GM23338 (cell line): ENCODE data around the gene FILIP1L. TPM values are rescaled to one million over a fixed set of nuclear protein-coding genes. Genes with fewer than 3 reads are reported as not detected.

Experiments used
- ATAC-seq: fragments of 200-7000 bp; cut with Tn5 transposase; 3 replicates; pipeline ENCODE4 v1.9.1; 2020
- DNase-seq: peaks from one replicate; pipeline ENCODE4 v3.0.0-alpha.2; 2015; ENCODE audit warnings: low spot score
- H2AFZ ChIP-seq: fragments of 200-600 bp; sonication (generic); 2 replicates; pipeline ENCODE4 v1.8.0; 2016; ENCODE audit warnings: antibody characterized with exemption, mild to moderate bottlenecking, moderate library complexity
- H3F3A ChIP-seq: fragments of 200-600 bp; sonication (generic); replicated peaks from 2 replicates; pipeline ENCODE4 v1.8.0; 2017; ENCODE audit warnings: antibody characterized with exemption, mixed run types, low read depth
- H3K27ac ChIP-seq: fragments of 200-600 bp; sonication (generic); 2 replicates; pipeline ENCODE4 v1.6.1; 2016; ENCODE audit warnings: low read depth
- H3K27me3 ChIP-seq: fragments of 200-600 bp; sonication (generic); 2 replicates; pipeline ENCODE4 v1.8.0; 2016; ENCODE audit warnings: mild to moderate bottlenecking, mixed run types, moderate library complexity; ENCODE audit not compliant: insufficient read depth
- H3K36me3 ChIP-seq: fragments of 200-600 bp; sonication (generic); 2 replicates; pipeline ENCODE4 v1.8.0; 2016; ENCODE audit warnings: mild to moderate bottlenecking; ENCODE audit not compliant: insufficient read depth
- H3K4me1 ChIP-seq: fragments of 200-600 bp; sonication (generic); 2 replicates; pipeline ENCODE4 v1.8.0; 2016; ENCODE audit warnings: mild to moderate bottlenecking, moderate library complexity; ENCODE audit not compliant: insufficient read depth
- H3K4me2 ChIP-seq: fragments of 200-600 bp; sonication (generic); 2 replicates; pipeline ENCODE4 v1.7.1; 2017; ENCODE audit warnings: mixed run types
- H3K4me3 ChIP-seq: fragments of 200-600 bp; sonication (generic); 2 replicates; pipeline ENCODE4 v1.6.1; 2016; ENCODE audit warnings: mixed run types
- H3K79me2 ChIP-seq: fragments of 200-600 bp; sonication (generic); replicated peaks from 2 replicates; pipeline ENCODE4 v1.8.0; 2017; ENCODE audit warnings: mild to moderate bottlenecking; ENCODE audit not compliant: insufficient read depth
- H3K9me2 ChIP-seq: fragments of 200-600 bp; sonication (generic); 2 replicates; pipeline ENCODE4 v1.8.0; 2017; ENCODE audit not compliant: insufficient read depth
- H4K20me1 ChIP-seq: fragments of 200-600 bp; sonication (generic); replicated peaks from 2 replicates; pipeline ENCODE4 v1.8.0; 2017; ENCODE audit warnings: mild to moderate bottlenecking; ENCODE audit not compliant: insufficient read depth
- H3K27ac Mint-ChIP-seq: 2 replicates; pipeline ENCODE4 v1.8.0; 2020; ENCODE audit warnings: inconsistent platforms, mild to moderate bottlenecking, moderate library complexity, mixed read lengths
- H3K27me3 Mint-ChIP-seq: 3 replicates; pipeline ENCODE4 v1.8.0; 2022; ENCODE audit warnings: low read depth, mild to moderate bottlenecking, moderate library complexity, mixed read lengths, inconsistent platforms; ENCODE audit not compliant: insufficient read depth, poor library complexity
- H3K36me3 Mint-ChIP-seq: 3 replicates; pipeline ENCODE4 v1.8.0; 2021; ENCODE audit warnings: low read depth, mild to moderate bottlenecking, inconsistent platforms, moderate library complexity, mixed read lengths
- H3K4me1 Mint-ChIP-seq: 3 replicates; pipeline ENCODE4 v1.8.0; 2020; ENCODE audit warnings: mild to moderate bottlenecking, inconsistent platforms, mixed read lengths
- H3K4me3 Mint-ChIP-seq: 3 replicates; pipeline ENCODE4 v1.8.0; 2021; ENCODE audit warnings: moderate library complexity, mild to moderate bottlenecking, inconsistent platforms, mixed read lengths
- H3K9me3 Mint-ChIP-seq: 3 replicates; pipeline ENCODE4 v1.8.0; 2020; ENCODE audit warnings: moderate library complexity, mild to moderate bottlenecking, inconsistent platforms, mixed read lengths
- CREB1 ChIP-seq: fragments of 250-450 bp; sonication (Bioruptor Pico); IDR thresholded peaks from 2 replicates; pipeline ENCODE4 v1.5.0; 2020; ENCODE audit warnings: low read depth, mild to moderate bottlenecking, moderate library complexity
- EZH2 ChIP-seq: fragments of 200-600 bp; sonication (generic); IDR thresholded peaks from one replicate; pipeline ENCODE4 v1.8.0; 2017; ENCODE audit warnings: antibody characterized with exemption, mild to moderate bottlenecking, low read depth; ENCODE audit not compliant: unreplicated experiment
- EZH2phosphoT487 ChIP-seq: fragments of 200-600 bp; sonication (generic); IDR thresholded peaks from one replicate; pipeline ENCODE4 v1.8.1; 2018; ENCODE audit warnings: antibody characterized with exemption; ENCODE audit not compliant: unreplicated experiment
- JUNB ChIP-seq: IDR thresholded peaks from one replicate; pipeline ENCODE4 v1.6.1; 2016; ENCODE audit warnings: antibody characterized with exemption; ENCODE audit not compliant: unreplicated experiment
- NANOG ChIP-seq: IDR thresholded peaks from 2 replicates; pipeline ENCODE4 v1.6.1; 2016; ENCODE audit warnings: antibody characterized with exemption, borderline replicate concordance
- POLR2AphosphoS5 ChIP-seq: IDR thresholded peaks from 2 replicates; pipeline ENCODE4 v1.6.1; 2016; ENCODE audit warnings: antibody characterized with exemption, low read depth
- REST ChIP-seq: IDR thresholded peaks from one replicate; pipeline ENCODE4 v1.6.1; 2018; ENCODE audit warnings: antibody characterized with exemption; ENCODE audit not compliant: unreplicated experiment
- STAT1 ChIP-seq: IDR thresholded peaks from one replicate; pipeline ENCODE4 v1.6.1; 2016; ENCODE audit warnings: antibody characterized with exemption; ENCODE audit not compliant: unreplicated experiment
- ZNF114 ChIP-seq: fragments of 250-450 bp; sonication (Bioruptor Pico); IDR thresholded peaks from 2 replicates; pipeline ENCODE4 v1.5.0; 2020; ENCODE audit warnings: mild to moderate bottlenecking, moderate library complexity
- ZNF331 ChIP-seq: fragments of 250-450 bp; sonication (Bioruptor Pico); IDR thresholded peaks from 2 replicates; pipeline ENCODE4 v1.5.0; 2020; ENCODE audit warnings: low read depth, mild to moderate bottlenecking, moderate library complexity
- polyA plus RNA-seq: library from polyadenylated mRNA; unstranded; fragments of >200 nt; fragmentation: Nextera tagmentation; extraction: Ambion mirVana; gene quantifications from 2 replicates; pipeline ENCODE4 v1.2.1, GENCODE V29; 2016
- total RNA-seq: library from RNA; depleted of rRNA; stranded (reverse); fragments of >200 nt; shearing (Covaris generic); gene quantifications from 2 replicates; pipeline ENCODE4 v1.2.3, GENCODE V29; 2014
- TF ChIP-seq, protein P1 (sequence below), 2 experiments: fragments of 200-600 bp in 1 of 2; sonication (generic) in 1 of 2; conservative IDR thresholded peaks; 2 replicates each; pipeline versions ENCODE4 v1.5.1 to v1.6.1; 2016 to 2017; ENCODE audit warnings: antibody characterized with exemption in 2 of 2, low read depth in 2 of 2, mild to moderate bottlenecking in 2 of 2, moderate library complexity in 1 of 2
- TF ChIP-seq, protein P2 (sequence below): fragments of 250-450 bp; sonication (Bioruptor Pico); IDR thresholded peaks from 2 replicates; pipeline ENCODE4 v1.5.0; 2020; ENCODE audit warnings: mild to moderate bottlenecking, moderate library complexity
- TF ChIP-seq, protein P3 (sequence below): IDR thresholded peaks from 2 replicates; pipeline ENCODE4 v1.6.1; 2016; ENCODE audit warnings: antibody characterized with exemption

The FILIP1L gene
- total and polyA plus RNA-seq, 2 experiments from 2014 or later: 1.6 TPM; not detected in 1

- H3K4me1 Mint-ChIP-seq: peaks cover 36% of the 10 kb centered on the region
These were observed 165.7 kb downstream of the FILIP1L start for GRCh38 chr3:99948467-99949089.

More at GRCh38 chr3:99948467-99949089, 165.7 kb downstream of the FILIP1L start:
- Histone ChIP-seq H3K9me2 (no peaks in the 10 kb centered on the region), H3K4me3 (no peak overlapping the region), H2AFZ (no peak overlapping the region), H3K4me2 (no peak overlapping the region), H3K79me2 (no peaks in the 10 kb centered on the region; the same call in 1 of the 2 replicates), H3K36me3 (no peaks in the 10 kb centered on the region), H3K4me1 (peaks cover 43% of the 10 kb centered on the region), H3F3A (no peaks in the 10 kb centered on the region), H3K27me3 (no peaks in the 10 kb centered on the region), H3K27ac (no peak overlapping the region), H4K20me1 (no peaks in the 10 kb centered on the region)
- Mint-ChIP-seq H3K4me3 (no peak overlapping the region), H3K27ac (0 out of 2 replicates have a peak overlapping the region, but pooled peaks have one; percentile 46), H3K27me3 (peaks cover 2% of the 10 kb centered on the region), H3K36me3 (no peaks in the 10 kb centered on the region), H3K9me3 (no peaks in the 10 kb centered on the region)
- no peak for DNase-seq
- no peak for ATAC-seq
- TF ChIP-seq JUNB (no peak), EZH2 (no peak), ZNF331 (CRISPR knock-in tag) (no peak), NANOG (no peak), REST (no peak), EZH2phosphoT487 (no peak), POLR2AphosphoS5 (no peak), CREB1 (CRISPR knock-in tag) (no peak), ZNF114 (CRISPR knock-in tag) (no peak), STAT1 (no peak)
- TF ChIP-seq, protein P1, sequence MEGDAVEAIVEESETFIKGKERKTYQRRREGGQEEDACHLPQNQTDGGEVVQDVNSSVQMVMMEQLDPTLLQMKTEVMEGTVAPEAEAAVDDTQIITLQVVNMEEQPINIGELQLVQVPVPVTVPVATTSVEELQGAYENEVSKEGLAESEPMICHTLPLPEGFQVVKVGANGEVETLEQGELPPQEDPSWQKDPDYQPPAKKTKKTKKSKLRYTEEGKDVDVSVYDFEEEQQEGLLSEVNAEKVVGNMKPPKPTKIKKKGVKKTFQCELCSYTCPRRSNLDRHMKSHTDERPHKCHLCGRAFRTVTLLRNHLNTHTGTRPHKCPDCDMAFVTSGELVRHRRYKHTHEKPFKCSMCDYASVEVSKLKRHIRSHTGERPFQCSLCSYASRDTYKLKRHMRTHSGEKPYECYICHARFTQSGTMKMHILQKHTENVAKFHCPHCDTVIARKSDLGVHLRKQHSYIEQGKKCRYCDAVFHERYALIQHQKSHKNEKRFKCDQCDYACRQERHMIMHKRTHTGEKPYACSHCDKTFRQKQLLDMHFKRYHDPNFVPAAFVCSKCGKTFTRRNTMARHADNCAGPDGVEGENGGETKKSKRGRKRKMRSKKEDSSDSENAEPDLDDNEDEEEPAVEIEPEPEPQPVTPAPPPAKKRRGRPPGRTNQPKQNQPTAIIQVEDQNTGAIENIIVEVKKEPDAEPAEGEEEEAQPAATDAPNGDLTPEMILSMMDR (conservative IDR thresholded peaks at IDR 0.05; ENCODE audit: low read depth in 2 of 2): no peak
- TF ChIP-seq, protein P2, sequence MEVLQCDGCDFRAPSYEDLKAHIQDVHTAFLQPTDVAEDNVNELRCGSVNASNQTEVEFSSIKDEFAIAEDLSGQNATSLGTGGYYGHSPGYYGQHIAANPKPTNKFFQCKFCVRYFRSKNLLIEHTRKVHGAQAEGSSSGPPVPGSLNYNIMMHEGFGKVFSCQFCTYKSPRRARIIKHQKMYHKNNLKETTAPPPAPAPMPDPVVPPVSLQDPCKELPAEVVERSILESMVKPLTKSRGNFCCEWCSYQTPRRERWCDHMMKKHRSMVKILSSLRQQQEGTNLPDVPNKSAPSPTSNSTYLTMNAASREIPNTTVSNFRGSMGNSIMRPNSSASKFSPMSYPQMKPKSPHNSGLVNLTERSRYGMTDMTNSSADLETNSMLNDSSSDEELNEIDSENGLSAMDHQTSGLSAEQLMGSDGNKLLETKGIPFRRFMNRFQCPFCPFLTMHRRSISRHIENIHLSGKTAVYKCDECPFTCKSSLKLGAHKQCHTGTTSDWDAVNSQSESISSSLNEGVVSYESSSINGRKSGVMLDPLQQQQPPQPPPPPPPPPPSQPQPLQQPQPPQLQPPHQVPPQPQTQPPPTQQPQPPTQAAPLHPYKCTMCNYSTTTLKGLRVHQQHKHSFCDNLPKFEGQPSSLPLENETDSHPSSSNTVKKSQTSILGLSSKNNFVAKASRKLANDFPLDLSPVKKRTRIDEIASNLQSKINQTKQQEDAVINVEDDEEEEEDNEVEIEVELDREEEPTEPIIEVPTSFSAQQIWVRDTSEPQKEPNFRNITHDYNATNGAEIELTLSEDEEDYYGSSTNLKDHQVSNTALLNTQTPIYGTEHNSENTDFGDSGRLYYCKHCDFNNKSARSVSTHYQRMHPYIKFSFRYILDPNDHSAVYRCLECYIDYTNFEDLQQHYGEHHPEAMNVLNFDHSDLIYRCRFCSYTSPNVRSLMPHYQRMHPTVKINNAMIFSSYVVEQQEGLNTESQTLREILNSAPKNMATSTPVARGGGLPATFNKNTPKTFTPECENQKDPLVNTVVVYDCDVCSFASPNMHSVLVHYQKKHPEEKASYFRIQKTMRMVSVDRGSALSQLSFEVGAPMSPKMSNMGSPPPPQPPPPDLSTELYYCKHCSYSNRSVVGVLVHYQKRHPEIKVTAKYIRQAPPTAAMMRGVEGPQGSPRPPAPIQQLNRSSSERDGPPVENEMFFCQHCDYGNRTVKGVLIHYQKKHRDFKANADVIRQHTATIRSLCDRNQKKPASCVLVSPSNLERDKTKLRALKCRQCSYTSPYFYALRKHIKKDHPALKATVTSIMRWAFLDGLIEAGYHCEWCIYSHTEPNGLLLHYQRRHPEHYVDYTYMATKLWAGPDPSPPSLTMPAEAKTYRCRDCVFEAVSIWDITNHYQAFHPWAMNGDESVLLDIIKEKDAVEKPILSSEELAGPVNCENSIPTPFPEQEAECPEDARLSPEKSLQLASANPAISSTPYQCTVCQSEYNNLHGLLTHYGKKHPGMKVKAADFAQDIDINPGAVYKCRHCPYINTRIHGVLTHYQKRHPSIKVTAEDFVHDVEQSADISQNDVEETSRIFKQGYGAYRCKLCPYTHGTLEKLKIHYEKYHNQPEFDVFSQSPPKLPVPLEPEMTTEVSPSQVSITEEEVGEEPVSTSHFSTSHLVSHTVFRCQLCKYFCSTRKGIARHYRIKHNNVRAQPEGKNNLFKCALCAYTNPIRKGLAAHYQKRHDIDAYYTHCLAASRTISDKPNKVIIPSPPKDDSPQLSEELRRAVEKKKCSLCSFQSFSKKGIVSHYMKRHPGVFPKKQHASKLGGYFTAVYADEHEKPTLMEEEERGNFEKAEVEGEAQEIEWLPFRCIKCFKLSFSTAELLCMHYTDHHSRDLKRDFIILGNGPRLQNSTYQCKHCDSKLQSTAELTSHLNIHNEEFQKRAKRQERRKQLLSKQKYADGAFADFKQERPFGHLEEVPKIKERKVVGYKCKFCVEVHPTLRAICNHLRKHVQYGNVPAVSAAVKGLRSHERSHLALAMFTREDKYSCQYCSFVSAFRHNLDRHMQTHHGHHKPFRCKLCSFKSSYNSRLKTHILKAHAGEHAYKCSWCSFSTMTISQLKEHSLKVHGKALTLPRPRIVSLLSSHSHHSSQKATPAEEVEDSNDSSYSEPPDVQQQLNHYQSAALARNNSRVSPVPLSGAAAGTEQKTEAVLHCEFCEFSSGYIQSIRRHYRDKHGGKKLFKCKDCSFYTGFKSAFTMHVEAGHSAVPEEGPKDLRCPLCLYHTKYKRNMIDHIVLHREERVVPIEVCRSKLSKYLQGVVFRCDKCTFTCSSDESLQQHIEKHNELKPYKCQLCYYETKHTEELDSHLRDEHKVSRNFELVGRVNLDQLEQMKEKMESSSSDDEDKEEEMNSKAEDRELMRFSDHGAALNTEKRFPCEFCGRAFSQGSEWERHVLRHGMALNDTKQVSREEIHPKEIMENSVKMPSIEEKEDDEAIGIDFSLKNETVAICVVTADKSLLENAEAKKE (CRISPR knock-in tag): no peak
- TF ChIP-seq, protein P3, sequence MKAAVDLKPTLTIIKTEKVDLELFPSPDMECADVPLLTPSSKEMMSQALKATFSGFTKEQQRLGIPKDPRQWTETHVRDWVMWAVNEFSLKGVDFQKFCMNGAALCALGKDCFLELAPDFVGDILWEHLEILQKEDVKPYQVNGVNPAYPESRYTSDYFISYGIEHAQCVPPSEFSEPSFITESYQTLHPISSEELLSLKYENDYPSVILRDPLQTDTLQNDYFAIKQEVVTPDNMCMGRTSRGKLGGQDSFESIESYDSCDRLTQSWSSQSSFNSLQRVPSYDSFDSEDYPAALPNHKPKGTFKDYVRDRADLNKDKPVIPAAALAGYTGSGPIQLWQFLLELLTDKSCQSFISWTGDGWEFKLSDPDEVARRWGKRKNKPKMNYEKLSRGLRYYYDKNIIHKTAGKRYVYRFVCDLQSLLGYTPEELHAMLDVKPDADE: no peak
